NCI-H1694 treated with DMSO at 0.1 percent for 48 hours (cell line): ENCODE data around the gene SIRT2.
"Not testable (repeated sequence)": the region's sequence is repeated elsewhere in the genome, so short reads cannot be mapped to it uniquely, and the experiment has no call there.

Experiments
- DNase-seq: peaks from one replicate; lab custom pipeline; 2025; lab: John Stamatoyannopoulos, UW

SIRT2 gene

DNA sequence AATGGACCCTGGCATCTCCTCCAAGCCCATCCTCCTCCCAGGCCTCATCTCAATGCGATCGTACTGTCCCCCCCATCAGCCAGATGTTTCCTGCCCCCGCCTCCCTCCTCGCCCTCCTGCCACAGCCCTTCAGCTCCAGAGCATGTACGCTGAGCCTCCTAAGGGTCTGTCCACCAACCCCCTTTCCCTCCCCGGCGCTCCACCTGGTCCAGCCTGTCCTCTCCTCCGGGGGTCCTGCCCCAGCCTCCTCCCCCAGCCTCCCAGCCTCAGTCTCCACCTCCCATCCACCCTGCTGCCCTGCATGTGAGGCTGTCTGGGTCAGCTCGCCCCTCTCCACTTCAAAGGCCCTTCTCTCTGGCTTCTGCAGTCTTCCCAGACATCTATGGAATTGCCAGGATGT is 4.5 kb downstream of the SIRT2 start:
- DNase-seq = no peak

DNA sequence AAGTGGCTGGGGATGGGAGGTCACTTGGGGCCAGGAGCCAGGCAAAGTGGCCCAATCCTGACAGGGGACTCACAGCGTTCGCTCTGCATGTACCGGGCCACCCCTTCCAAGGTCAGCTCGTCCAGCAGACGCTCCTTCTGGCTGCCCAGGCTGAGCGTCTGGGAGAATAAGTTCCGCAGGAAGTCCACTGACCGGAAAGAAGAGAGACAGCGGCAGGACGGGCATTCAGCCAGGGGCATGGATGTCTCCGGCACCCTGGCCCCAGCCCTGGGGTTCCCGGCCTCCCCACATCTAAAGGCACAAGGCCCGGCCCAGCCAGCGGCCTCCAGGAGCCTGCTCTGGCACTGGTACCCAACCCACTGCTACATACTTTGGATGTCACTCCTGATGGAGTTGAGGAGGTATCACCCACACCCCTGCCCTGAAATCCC is 6.1 kb downstream of the SIRT2 start:
- no peak for DNase-seq

DNA sequence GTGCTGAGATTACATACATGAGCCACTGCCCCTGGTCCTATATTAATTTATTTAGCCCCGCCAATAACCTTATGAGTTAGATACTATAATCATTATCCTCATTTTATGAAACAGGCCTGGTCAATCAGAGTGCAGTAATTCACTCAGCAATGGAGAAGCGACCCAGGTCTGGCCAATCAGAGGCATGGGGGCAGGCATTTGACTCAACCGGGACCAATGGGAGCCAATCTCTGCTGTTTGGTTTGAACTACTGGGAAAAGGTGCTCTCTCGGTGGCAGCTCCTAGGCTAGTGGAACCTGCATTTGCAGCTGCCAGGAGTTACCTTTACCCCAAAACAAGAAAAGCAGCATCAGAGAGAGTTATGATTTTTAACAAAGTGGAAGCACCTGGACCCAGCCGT is 6.6 kb downstream of the SIRT2 start:
- no peak for DNase-seq

DNA sequence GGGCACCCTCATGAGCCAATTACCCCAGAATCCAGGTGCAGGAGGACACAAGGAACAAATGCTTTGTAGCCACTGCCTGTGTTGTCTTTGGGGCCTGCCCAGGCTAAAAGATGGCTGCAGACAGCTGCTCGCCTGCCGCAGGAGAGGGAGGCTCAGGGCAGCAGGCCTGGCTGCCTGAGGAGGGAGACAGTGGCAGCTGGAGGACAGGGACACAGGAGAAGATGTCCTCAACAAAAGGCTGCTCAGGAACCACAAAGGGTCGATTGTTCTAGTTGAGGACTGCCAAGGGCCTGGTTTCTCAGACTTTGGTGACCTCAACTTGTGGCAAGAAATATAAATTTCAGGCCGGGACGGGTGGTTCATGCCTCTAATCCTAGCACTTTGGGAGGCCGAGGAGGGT is 7.6 kb downstream of the SIRT2 start:
- no peak for DNase-seq

DNA sequence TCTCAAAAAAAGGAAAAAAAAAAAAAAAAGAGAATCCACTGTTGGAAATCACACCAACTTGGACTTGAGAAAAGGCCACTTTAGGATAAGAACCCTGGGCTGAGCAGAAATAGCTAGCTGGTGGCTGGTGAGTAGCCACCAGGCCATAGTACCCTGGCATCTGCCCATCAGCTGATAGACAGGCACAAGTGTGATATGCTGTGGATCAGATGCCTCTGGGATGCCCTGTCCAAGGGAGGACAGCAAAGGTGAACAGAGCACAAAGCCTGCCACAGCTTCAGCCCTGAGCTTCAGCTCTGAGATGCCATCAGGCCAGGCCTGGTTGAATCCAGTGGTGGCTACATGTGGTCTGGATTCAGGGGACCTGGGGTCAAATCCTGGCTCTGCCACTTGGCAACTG is 8.7 kb downstream of the SIRT2 start:
- no peak for DNase-seq

DNA sequence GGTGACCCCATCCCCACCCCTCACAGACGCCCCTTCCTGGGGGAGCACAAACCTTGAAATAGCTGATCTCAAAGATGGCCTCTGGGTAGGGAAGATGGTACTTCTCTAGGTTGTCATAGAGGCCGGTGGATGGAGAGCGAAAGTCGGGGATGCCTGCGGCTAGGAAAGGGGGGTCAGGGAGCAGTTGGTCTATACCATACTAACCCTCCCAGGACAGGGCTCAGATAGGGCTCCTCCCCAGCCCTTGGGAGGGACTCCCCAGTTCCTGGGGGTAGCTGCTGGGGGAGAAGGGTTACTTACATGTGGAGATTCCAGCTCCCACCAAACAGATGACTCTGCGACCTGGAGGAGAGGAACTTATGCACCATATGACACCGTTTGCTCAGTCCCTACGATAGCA is 9.6 kb downstream of the SIRT2 start:
- no peak for DNase-seq

DNA sequence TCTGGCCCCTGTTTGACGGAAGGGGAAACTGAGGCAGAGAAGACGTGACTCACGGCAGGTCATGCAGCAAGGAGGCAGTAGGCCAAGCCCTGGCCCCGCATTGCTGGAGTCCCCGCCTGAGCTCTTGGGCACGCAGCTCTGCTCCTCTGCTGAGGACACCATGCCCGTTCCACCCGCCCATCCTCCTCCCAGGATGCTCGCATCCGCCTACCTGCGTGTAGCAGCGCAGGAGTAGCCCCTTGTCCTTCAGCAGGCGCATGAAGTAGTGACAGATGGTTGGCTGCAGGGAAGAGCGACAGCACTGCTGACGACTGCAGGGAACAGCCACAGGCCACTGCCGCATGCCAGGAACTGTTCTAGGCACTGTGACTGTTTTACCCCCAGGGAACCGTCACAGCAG is 10.5 kb downstream of the SIRT2 start:
- no peak for DNase-seq

DNA sequence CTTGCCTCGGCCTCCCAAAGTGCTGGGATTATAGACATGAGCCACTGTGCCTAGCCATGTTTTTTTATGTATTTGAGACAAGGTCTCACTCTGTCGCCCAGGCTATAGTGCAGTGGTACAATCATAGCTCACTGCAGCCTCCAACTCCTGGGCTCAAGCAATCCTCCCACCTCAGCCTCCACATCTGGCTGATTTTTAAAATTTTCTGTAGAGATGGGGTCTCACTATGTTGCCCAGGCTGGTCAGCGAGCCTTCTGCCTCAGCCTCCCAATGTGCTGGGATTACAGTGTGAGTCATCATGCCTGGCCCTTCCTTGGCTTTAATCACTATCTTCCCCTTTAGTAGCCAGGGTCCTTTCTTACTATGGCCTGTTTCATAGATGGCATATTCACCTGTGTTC is 14.7 kb downstream of the SIRT2 start:
- not testable (repeated sequence) for DNase-seq

DNA sequence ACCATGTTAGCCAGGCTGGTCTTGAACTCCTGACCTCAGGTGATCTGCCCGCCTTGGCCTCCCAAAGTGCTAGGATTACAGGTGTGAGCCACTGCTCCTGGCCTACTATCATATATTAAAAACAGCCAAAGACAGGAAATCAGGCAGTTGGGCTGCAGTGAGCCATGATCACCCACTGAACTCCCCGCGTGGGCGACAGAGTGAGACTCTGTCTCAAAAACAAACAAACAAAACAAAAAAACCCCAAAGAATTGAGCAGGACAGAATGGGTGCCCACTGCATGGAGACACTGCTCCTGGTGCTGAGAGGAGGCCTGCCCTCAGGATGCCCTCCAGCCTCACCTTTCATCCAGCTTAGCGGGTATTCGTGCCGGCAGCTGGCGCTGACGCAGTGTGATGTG is 16.1 kb downstream of the SIRT2 start:
- DNase-seq = no peak

DNA sequence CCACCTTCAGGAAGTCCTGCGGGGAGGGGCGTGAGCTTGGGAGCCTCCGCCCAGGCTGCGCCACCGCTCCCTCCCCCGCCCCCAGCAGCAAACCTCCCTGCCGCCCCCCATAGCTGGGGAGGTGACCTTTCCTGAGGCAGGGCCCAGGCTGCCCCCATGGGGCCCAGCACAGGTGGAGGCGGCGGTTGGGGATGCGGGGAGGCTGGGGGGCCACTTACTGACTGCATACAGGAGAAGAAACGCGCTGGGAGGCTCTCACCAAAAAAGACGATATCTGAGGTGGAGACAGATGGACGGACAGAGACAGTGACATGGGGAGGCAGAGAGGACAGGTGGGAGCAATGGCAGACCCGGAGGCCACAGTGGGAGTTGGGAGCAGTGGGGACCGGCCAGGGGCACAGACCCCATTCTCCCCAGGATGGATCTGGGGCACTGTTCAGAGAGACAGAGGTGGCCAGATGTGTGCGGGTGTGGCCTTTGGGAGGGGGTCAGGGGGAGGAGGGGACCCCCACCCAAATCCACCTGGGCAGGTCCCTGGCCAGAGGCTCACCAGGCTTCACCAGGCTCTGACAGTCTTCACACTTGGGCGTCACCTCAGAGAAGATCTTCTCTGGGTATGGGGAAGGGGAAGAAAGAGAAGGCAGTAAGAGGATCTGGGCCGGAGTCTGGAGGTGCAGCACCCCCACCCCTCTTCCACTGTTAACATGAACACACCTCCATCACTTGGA is 18.4 kb downstream of the SIRT2 start:
- no peak for DNase-seq

DNA sequence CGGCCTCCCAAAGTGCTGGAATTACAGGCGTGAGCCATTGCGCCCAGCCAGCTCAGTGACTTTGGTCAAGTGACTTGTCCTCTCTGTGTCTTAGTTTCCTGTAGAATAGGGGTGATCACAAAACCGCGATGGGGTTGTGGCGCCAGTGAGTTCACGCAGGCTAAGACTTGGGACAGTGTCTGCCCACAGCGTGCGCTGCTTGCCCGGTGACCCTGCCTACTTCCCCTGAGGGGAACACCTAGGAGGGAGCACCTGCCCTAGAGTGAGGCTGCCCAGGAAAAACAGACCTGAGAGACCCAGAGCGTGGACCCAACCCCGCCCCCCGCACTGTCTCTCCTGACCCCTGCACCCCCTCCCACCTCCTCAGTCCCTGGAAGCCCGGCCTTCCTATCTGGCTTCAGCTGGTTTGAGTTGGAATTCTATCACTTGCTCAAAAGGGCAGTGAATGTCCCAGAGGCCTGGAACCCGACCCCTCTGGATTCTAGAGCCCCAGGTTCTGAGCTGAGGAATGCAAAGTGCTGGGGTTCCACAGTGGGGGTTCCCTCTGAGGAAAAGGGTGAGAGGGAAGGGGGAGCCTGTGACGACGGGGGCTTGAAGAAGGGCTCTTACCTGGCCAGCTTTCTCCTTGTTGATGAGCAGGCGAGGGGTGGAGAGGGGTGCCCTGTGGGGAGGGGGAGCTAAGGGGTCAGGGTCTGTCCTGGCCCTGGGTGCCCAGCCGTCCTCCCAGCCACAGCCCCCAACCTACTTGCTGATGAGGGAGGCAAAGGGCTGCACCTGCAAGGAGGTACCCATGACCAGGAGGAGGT is 19.1 kb downstream of the SIRT2 start:
- DNase-seq = no peak

DNA sequence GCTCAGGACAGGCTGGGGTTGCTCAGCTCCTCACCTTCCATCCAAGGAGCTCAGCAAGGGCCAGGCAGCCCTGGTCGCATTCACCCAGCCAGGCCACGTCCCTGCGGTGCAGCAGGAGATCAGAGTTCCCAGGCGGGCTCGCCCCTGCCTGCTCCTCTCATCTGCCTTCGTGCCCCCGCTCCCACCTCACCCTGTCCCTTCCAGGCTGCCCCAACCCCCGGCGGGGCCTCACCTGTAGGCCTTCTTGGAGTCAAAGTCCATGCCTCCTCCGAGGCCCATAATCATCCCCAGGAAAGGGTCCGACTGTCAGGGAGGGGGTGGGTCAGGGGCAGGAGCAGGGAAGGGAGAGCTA is 20.0 kb downstream of the SIRT2 start:
- no peak for DNase-seq

DNA sequence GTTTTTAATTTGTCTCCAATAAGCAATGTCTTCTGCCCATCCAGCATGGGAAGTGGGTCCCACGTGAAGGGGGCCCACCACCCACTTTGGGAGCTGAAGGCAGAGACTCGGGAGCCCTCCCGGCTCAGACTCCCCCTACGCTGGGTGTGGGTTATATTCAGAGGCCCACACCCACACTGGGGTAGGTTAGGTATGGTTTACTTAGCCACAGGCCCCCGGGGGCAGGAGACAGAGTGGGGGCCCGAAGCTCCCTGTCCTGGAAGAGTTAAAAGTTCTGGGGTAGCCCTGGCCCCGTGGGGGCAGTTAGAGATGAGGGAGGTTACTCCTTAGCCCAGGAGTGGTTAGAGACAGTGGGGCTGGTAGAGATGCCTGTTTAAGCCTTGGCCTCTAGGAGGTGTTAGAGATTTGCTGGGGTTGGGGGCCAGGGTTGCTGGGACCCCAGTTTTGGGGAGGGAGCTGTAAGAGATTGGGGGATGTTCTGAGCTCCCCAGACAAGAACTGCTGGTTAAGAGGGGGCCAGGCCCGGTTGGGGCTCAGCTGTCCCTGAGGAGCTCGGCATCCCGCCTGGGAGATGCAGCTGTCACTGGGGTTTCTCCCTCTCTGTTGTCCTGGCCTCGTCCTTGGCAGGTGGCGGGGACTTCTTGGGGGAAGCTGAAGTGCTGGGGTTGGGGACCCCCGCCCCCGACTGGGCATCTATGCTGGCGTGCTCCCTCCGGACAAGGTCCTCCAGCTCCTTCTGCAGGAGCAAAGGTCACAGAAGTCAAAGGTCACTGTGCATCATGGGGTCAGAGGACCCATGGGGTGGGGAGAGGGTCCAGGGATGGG is 20.6 kb downstream of the SIRT2 start:
- no peak for DNase-seq

DNA sequence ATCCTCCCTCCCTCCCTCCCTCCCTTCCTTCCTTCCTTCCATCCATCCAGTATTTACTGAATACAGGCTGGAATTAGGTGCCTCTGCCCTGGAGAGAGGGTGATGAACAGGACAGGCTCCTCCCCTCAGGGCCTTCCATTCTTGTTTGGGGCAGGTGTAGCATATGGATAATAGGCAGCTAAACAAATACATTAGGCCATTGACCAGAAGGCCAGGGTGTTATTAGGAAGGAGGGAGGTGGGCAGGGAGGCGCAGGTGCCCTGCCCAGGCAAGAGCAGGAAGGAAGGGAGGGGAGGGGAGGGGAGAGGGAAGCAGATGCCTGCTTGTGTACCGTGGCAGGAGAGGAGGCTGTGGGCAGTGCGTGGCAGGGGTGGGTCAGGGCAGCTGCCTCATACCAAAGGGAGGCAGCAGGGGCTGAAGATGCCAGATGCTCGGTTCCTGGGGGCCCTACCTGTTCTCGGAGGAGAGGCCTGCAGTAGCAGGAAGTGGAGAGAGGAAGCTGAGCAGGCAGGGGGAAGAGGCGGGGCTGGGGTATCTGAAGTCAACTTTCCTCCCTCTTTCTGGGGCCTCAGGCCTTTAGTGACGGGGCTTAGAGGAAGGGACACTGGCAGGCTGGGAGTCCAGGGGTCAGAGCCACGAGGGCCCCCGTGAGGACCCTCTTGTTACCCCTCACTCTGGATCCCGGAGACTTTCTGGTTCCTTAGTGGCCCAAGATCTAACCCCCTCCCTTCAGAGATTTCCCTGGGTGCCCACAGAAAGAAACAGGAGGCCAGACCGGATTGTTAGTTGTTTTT is 21.4 kb downstream of the SIRT2 start, which contains the start of gene RINL:
Gene RINL (minus strand): TSS at position 495 of the 794 bp plus-strand sequence. CDS start 1,533 bp downstream, outside the sequence.
- no peak for DNase-seq

DNA sequence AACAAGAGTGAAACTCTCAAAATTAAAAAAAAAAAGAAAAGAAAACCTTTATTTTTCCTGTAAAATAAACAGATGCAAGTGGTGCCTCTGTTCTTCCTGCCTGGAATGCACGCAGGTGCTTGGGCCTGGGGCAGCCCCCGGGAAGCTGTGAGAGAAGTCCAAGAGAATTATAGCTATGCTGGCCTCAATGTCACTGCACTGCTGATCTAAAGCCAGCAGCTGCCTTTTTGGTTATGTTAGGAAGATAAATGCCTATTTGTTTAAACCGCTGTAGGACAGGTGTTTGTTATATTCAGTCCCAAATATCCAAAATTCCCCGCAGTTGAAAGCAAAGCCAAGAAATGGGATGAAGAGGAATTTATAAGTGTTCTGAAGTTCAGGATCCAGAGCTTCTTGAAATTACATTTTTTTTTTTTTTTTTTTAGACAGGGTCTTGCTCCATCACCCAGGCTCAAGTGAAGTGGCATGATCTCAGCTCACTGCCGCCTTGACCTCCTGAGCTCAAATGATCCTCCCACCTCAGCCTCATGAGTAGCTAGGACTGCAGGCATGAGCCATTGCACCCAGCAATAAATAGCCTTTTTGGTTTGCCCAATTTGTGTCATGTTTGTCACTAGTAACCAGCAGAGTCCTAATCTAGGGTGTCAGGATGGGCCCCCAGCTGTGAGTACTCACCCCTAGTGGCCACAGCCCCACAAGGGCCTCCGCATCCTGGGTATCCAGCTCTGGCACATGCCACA is 23.6 kb downstream of the SIRT2 start:
- DNase-seq = no peak

DNA sequence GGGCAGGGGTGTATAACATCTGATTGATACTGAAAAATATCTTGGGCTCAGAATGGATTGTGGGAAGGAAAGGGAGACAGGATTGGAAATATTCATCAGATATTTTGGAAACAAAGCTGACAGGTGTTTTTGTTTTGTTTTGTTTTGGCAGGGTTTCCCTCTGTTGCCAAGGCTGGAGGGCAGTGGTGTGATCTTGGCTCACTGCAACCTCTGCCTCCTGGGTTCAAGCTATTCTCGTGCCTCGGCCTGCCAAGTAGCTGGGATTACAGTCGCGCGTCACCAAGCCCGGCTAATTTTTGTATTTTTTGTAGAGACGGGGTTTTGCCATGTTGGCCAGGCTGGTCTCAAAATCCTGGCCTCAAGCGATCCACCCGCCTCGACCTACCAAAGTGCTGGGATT is 26.0 kb downstream of the SIRT2 start:
- DNase-seq = not testable (repeated sequence)

DNA sequence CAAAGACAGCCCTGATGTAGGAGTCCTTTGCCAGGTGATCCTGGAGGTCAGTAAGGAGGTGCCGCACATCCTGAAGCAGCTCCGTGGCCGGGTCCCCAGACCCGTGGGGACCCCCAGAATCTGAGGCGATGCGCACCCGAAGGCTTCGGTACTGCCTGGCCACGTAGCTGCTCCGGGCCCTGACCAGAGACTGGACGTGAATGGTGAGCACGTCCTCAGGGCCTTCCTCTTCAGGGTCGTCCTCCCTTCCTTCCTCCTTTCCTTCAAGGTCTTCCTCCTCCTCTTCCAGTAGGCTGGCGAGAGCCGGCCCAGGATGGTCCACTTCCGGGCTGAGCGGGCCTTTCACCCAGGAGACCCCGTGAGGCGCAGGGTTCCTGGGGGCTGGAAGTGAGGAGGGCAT is 28.8 kb downstream of the SIRT2 start:
- DNase-seq = no peak

DNA sequence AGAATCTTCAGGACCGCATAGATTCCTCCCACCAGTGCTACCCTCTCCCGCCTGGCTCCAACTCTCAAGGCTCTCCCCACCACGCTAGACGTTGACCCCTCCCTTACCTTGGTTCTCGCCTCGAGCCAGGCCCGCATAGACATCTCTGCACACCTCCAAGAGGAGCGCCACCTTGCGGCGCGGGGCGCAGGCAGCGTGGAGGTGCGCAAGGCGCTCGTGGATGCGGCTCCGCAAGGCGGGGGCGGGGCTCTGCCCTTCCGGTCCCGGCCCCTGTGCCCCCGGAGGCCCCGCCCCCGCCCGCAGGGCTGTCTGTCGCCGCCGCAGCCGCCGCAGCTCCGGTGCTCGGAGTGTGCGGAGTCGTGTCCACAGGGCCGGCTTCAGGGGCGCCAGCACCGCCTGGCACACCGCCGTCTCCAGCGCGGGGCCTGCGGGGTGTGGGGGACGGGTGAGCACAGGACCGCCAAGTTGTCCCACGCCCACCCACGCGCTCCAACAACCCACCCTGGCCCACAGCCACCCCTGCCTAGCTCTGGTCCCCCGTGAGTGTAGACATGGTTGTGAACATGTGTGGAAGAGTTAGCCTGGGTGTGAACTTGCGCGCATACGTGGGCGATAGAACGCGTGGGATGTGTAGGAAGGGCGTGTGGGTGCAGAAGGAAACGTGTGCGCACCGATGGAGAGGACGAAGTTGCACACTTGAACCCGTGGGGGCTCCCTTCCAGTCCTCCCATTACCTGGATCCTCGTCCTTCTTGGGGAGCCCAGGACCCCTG is 29.4 kb downstream of the SIRT2 start:
- no peak for DNase-seq

DNA sequence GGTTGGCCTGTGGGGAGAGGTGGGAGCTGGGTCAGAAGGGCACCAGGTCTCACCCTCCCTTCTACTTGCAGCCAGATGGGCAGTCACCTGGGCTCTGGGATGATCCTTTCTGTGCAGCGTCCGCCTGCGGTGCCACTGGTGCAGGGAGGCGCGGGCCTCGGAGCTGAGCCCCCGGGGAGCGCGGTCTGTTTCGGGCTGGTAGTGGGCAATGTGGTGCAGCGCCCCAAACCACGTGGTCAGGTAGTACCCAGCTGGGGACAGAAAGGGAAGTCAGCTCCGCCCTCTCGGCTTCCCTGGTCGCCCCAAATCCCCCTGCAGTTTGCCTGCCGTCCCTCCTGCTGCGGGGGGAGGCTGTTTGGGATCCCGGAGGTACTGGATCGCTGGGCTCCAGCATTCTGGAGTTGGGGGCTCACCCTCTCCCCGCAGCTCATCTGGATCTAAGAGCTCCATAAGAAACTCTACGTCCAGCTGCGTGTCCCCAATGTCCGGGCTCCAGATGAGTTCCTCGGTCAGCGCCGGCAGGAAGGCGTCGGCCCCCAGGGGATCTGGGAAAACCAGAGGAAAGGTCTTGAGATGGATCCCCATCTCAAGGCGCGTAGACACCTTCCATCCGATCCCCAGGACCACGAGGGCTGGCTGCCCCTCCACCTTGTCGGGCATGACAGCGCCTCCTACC is 30.1 kb downstream of the SIRT2 start:
- DNase-seq = no peak

DNA sequence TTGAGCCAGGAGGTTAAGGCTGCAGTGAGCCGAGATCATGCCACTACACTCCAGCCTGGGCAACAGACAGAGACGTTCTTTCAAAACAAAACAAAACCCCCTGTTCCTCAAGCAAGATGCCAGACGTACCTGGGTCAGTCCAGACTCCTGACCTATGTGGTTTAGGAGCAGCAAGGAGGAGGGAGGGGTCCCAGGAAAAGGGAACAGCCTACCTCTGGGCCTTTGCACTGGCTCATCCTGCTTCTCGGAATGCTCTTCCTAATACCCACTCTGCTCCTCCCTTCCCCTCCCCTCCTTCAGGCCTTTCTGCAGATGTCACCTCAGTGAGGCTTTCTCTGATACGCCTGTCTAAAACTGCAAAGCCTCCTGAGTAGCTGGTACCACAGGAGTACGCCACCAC is 30.9 kb downstream of the SIRT2 start:
- DNase-seq = no peak
